SK-N-MC (cell line): ENCODE results near the gene SEMA4D.

Experiments
- EZH2 ChIP-seq: fragments of 200-600 bp; sonication (generic); IDR thresholded peaks from one replicate; pipeline ENCODE4 v1.6.1; 2017; ENCODE audit warnings: antibody characterized with exemption
- FOXP2 ChIP-seq: optimal IDR thresholded peaks from 2 replicates; pipeline ENCODE3; 2011; ENCODE audit warnings: mild to moderate bottlenecking, moderate library complexity; ENCODE audit not compliant: insufficient read depth; ENCODE audit errors: extremely low read length, control extremely low read depth
- POLR2AphosphoS5 ChIP-seq: IDR thresholded peaks from 2 replicates; pipeline ENCODE4 v1.6.1; 2012; ENCODE audit warnings: mild to moderate bottlenecking, low read depth, low read length, borderline replicate concordance

- no peak for TF ChIP-seq POLR2AphosphoS5
- TF ChIP-seq EZH2 = no peak
- no peak for TF ChIP-seq FOXP2
Observed at GRCh38 chr9:89372230-89372816, 125.6 kb downstream of the SEMA4D start.
